ENCODE measurements around the gene PHKG2.
"Not testable (repeated sequence)": the region's sequence is repeated elsewhere in the genome, so short reads cannot be mapped to it uniquely, and the experiment has no call there.

Gene PHKG2, protein sequence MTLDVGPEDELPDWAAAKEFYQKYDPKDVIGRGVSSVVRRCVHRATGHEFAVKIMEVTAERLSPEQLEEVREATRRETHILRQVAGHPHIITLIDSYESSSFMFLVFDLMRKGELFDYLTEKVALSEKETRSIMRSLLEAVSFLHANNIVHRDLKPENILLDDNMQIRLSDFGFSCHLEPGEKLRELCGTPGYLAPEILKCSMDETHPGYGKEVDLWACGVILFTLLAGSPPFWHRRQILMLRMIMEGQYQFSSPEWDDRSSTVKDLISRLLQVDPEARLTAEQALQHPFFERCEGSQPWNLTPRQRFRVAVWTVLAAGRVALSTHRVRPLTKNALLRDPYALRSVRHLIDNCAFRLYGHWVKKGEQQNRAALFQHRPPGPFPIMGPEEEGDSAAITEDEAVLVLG

DNA sequence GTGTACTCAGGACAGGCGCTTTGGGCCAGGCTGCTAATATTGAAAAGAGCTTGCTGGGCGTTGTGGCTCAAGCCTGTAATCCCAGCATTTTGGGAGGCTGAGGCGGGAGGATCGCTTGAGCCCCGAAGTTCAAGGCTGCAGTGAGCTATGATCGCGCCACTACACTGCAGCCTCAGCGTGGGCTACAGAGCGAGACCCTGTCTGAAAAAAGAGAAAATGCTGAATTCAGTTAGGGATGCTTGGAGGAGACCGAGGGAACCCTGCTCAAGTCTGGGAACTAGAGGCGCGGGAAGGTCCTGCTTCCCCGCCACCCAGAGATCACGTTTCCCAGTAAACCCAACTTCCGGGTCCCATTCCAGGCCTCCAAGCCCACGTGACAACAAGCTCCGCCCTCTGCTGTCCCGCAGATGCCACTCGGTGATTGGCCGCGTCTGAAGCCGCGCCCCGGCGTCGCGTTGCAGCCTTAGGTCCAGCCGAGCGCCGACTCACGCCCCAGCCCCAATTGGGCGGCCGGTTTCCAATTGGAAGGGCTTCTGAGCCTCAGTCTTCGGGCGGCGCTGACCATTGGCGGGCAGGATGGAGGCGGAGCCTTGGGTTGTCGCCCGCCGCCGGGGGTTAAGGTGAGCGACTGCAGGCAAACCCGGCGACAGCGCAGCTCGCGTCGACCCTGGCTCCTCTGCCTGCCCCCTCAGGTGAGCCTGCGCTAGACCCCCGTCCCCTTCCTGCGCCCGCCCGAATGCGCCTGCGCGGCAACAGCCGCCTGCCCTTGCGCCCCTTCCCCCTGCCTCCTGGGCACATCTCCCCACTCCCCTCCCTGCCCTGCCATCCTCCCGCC is at the start of gene PHKG2:
PHKG2 (plus strand) TSS at position 627 of the 835 bp plus-strand sequence. CDS start 396 bp downstream, outside the sequence.
- DNase-seq (ENCODE audit: low read depth in 4 of 4, low spot score in 1 of 4) = peak; percentile 86 to 97 (median 90)

DNA sequence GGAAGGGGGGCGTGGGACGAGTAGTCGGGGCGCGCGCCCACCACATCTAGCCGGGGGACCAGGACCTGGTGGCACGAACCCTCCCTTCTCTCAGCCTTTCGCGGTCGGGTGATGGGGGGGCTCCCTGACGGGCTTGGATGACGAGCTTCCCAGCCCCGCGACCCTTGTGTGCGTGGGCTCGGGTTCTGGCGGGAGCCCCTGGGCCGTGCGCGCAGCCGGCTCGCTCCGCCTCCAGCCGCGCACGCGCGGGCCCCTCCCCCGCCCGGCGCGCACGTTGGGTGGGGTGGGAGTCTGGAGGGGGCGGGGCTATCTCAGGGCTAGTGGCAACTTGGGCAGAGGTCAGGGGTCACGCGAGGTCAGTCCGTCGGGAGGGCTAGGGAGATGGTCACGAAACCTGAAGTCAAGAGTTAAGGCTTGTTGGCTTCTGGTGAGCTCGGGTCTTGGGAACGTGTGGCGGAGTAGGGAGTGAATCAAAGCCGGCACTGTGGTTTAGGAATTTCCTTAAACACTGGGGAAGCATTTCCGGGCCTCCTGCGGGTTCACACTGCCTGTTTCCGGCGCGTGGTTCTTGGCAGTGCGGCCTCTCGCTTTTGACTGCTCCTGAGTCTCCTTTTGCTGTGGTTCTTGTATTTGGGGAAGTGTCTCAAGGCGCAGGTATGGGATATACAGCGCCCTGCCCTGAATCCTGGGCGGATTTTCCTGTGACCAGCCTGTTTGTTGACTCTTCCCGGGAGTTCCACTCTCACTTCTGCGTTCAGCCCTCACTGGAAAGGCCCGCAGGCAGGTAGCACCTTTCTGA is 49.2 kb upstream of the PHKG2 start, which contains the start of gene SRCAP:
SRCAP (plus strand) TSS at position 356 of the 799 bp plus-strand sequence. CDS start 1,654 bp downstream, outside the sequence.
- DNase-seq (ENCODE audit: low read depth in 4 of 4, low spot score in 1 of 4) = peak; percentile 66 to 90 (median 82)

DNA sequence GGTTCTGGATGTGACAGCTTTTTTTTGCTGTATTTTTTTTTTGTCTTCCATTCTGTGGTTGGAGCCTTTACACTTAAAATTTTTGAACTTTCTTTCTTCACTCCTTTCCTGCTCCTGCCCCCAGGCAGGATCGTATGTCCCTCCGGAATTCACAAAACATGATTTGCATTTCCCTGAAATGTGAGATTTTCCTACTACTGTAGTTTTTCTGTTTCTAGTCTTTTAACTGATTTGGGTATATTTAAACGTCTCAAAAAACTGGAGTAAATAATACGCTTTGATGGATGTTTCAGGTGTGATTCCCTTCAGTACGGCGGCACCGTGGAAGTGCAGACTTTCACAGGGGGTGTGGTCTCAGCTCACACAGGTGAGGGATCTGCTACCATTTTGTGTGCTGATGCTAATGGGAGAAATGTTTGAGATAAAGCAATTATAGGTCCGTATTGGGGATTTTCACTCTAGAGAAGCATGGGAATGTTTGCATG is 48.6 kb upstream of the PHKG2 start:
- DNase-seq (ENCODE audit: low read depth in 4 of 4, low spot score in 1 of 4) = no peak

DNA sequence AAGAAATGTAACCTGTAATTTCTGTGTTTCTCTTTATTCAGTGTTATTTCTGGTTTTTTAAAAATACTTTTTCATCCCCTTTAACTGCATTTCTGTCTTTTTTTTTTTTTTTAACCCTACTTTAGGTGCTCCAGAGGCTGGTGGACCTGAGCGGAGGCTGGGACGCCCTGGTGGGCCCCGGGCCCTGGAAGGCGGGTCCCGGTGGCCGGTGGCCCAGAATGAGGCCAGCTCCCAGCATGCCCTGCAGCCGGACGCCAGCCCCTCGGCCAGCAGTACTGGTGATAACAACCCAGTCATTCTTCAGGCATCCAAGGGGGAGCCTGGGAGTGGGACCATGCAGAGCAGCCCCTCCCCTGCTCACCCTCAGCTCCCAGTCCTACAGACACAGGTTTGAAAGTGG is 47.7 kb upstream of the PHKG2 start:
- no peak for DNase-seq (ENCODE audit: low read depth in 4 of 4, low spot score in 1 of 4)

DNA sequence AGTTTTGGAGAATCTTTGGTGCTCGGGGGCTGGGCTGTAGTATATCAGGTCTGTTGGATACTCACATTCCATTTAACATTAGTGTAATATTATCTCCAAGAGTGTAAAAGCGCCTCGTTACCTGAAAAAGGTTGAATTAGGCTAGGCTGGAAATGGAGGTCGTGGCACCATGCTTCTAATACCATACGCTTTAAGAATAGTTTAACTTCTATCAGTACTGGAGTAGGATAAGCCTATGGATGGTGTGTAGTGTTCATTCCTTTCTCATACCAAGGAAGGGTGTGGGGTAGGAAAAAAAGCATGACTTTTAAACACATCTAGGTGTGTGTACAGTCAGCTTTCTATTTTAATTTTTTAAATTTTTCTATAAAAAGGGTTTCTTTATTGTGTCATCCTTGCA is 47.3 kb upstream of the PHKG2 start:
- no peak for DNase-seq (ENCODE audit: low read depth in 4 of 4, low spot score in 1 of 4)

- DNase-seq (ENCODE audit: low read depth in 4 of 4, low spot score in 1 of 4) = not testable (repeated sequence)
These were observed 45.2 kb upstream of the PHKG2 start for GRCh38 chr16:30703071-30703470.

GRCh38 chr16:30703971-30704370 is 44.3 kb upstream of the PHKG2 start:
- no peak for DNase-seq (ENCODE audit: low read depth in 4 of 4, low spot score in 1 of 4)

DNA sequence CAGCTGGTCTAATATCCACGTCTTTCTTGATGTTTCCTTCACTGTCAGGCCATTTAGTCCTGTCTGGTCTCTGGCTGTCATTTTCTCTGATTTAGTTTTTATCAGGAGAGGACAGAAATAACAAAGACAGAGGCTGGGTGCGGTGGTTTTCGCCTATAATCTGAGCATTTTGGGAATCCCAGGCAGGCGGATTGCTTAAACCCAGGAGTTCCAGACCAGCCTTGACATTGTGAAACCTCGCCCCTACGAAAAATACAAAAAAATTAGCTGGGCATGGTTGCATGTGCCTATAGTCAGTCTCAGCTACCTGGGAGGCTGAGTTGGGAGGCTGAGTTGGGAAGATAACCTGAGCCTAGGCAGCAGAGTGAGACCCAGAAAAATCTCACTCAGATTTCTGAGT is 42.2 kb upstream of the PHKG2 start:
- DNase-seq (ENCODE audit: low read depth in 4 of 4, low spot score in 1 of 4) = no peak

DNA sequence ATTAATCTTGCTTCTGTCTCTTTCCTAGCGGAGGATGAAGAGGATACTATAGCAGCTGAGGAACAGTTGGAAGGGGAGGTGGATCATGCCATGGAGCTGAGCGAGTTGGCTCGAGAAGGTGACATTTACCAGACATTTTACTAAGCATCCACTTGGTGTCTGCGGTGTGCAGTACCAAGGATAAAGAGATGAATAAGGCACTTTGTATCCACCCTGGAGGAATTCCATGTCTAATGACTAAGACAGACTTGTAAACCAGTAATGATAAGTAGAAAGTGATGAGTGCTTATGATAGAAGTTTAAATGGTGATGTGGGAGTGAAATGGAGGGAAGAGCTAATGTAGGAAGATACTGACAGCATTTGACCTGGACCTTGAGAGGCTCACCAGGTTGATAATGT is 37.3 kb upstream of the PHKG2 start:
- DNase-seq (ENCODE audit: low read depth in 4 of 4, low spot score in 1 of 4) = no peak

GRCh38 chr16:30711712-30712111 is 36.5 kb upstream of the PHKG2 start:
- no peak for DNase-seq (ENCODE audit: low read depth in 4 of 4, low spot score in 1 of 4)

DNA sequence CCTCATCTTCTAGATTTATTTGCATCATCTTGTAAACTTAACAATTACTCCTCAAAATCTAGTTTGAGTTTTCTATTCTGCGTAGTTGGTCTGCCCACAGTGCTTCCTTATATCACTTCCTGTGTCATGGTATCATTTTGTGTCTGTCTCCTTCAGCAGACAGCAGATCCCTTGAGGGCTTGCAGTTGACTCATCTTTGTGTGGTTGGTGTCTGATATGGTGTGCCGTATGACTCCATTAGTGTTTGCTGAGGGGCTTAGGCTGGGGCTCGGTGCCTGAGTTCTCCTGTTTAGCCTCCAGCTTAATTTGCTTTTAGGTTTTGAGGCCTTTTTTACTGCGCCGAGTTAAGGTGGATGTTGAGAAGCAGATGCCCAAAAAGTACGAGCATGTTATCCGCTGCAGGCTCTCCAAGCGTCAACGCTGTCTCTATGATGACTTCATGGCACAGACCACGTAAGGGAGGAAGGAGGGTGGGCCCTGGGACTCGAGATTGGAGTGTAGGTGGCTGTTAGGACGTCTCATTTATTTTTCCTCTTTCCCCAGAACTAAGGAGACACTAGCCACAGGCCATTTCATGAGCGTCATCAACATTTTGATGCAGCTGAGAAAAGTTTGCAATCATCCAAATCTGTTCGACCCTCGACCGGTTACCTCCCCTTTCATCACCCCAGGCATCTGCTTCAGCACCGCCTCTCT is 32.3 kb upstream of the PHKG2 start:
- peak in 3 of 4 experiments; percentile 12 to 25 (median 19) for DNase-seq (ENCODE audit: low read depth in 4 of 4, low spot score in 1 of 4)

- no peak for DNase-seq (ENCODE audit: low read depth in 4 of 4, low spot score in 1 of 4)
These were observed 28.1 kb upstream of the PHKG2 start for GRCh38 chr16:30720086-30720485.

DNA sequence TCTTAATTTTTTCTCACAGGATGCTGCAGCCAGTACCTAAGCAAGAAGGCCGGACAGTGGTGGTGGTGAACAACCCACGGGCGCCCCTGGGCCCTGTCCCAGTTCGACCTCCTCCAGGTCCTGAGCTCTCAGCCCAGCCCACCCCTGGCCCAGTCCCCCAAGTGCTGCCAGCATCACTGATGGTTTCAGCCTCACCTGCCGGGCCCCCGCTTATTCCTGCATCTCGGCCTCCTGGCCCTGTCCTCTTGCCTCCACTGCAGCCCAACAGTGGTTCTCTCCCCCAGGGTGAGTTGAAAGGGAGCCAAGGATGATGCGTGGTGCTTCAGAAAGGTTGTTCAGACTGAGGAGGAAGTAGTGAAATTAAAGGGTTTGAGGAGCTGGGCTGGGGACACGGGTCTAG is 27.5 kb upstream of the PHKG2 start:
- no peak for DNase-seq (ENCODE audit: low read depth in 4 of 4, low spot score in 1 of 4)

GRCh38 chr16:30721167-30721566 is 27.1 kb upstream of the PHKG2 start:
- no peak for DNase-seq (ENCODE audit: low read depth in 4 of 4, low spot score in 1 of 4)

DNA sequence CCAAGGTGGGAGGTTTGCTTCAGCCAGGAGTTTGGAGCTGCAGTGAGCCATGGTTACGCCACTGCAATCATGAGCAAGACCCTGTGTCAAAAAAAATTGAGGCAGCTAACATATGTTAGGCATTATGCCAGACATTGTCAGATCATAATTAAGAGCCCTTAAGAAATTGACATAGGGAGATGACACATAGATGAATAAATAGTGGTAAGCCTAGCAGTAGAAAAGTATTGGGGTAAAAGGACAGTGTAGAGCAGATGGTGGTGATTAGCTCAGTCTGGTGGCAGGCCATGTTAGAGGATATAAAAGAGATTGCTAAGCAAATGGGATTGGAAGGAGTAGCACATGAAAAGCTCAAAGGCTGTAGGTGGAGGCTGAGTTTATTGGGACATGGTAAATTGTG is 26.6 kb upstream of the PHKG2 start:
- DNase-seq (ENCODE audit: low read depth in 4 of 4, low spot score in 1 of 4) = no peak

DNA sequence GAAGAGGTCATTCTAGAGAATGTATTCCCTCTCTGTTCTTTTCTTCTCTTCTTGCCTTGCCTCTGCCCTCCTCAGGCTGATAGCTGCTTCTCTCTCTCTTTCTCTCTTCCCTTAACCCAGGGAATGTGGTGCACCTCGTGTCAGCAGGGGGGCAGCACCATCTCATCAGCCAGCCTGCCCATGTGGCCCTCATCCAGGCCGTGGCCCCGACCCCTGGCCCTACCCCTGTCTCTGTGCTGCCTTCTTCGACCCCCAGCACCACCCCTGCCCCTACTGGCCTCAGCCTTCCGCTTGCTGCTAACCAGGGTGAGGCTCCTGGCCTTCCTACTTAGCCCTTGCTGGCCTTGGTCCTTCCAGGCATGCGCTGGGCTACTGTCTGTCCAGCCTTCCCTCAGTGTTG is 25.8 kb upstream of the PHKG2 start:
- DNase-seq (ENCODE audit: low read depth in 4 of 4, low spot score in 1 of 4) = no peak

DNA sequence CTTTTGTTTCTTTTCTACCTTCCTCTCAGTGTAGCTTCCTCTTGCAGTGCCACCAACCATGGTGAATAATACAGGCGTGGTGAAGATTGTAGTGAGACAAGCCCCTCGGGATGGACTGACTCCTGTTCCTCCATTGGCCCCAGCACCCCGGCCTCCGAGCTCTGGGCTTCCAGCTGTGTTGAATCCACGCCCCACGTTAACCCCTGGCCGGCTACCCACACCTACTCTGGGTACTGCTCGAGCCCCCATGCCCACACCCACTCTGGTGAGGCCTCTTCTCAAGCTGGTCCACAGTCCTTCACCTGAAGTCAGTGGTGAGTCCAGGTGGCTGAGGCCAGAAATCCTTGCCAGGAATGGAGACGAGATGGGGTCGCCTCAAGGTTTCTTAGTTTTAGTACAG is 25.3 kb upstream of the PHKG2 start:
- no peak for DNase-seq (ENCODE audit: low read depth in 4 of 4, low spot score in 1 of 4)

DNA sequence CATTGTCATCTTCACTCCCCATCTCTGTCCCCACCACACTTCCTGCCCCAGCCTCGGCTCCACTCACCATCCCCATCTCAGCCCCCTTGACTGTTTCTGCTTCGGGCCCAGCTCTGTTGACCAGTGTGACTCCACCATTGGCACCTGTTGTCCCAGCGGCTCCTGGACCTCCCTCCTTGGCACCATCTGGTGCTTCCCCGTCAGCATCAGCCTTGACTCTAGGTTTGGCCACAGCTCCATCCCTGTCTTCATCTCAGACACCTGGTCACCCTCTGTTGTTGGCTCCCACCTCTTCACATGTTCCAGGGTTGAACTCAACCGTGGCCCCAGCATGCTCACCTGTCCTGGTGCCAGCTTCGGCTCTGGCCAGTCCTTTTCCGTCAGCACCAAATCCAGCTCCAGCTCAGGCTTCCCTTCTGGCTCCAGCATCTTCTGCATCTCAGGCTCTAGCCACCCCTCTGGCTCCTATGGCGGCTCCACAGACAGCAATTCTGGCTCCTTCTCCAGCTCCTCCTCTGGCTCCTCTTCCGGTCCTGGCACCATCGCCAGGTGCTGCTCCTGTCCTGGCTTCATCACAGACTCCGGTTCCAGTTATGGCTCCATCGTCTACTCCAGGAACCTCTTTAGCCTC is 24.4 kb upstream of the PHKG2 start:
- no peak for DNase-seq (ENCODE audit: low read depth in 4 of 4, low spot score in 1 of 4)

GRCh38 chr16:30724641-30725417 is 23.4 kb upstream of the PHKG2 start:
- no peak for DNase-seq (ENCODE audit: low read depth in 4 of 4, low spot score in 1 of 4)
